Measurements from ENCODE around the gene ZNF610.
A peak's percentile ranks its signal among the peaks of the same experiment; 100 is the strongest.
"Not testable (repeated sequence)": the region's sequence is repeated elsewhere in the genome, so short reads cannot be mapped to it uniquely, and the experiment has no call there.

Gene ZNF610

GRCh38 chr19:52336117-52336790, at the start of gene ZNF610:
Gene ZNF610, plus strand, starts transcription at chr19:52336243. Its CDS starts 12,930 bp downstream, at chr19:52349173.
- DNase-seq = peak; percentile 77 to 84

DNA sequence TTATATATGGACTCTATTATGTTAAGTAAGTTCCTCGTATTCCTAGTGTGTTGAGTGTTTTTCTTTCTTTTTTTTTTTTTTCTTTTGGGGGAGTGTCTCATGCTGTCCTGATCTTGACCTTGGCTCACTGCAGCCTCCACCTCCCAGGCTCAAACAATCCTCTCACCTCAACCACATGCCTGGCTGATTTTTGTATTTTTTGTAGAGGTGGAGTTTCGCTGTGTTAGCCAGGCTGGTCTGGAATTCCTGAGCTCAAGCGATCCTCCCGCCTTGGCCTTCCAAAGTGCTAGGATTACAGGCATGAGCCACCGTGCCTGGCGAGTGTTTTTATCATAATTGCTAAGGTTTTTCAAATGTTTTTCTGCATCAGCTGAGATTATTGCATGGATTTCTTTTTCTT, 49.8 kb upstream of the ZNF610 start:
- DNase-seq = no peak

- no peak for DNase-seq
Measured at GRCh38 chr19:52291781-52292180, 44.3 kb upstream of the ZNF610 start.

- not testable (repeated sequence) for DNase-seq
Measured at GRCh38 chr19:52292946-52293345, 43.1 kb upstream of the ZNF610 start.

DNA sequence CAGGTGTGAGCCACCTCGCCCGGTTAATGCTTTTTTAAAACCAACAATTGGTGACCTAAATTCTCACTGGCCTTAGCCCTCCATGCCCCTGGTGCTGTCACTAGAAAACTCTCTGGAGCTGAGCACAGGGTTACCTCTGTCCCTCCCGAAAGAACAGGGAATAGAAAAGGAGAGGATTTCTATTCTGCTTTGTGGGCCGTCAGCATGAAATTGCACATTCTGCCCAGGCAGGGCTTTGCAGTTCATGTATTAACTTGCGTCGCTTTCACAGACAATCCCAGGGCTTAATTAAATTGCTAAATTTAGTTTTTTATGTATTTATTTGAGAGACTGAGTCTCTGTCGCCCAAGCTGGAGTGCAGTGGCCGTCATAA, 39.7 kb upstream of the ZNF610 start:
- DNase-seq = no peak

- peak; percentile 25 to 74 for DNase-seq
Measured at GRCh38 chr19:52296773-52297600, 39.1 kb upstream of the ZNF610 start, which contains the start of gene ZNF480. Gene ZNF480, plus strand, starts transcription at chr19:52297169. Its CDS starts 3,244 bp downstream, at chr19:52300413.

- DNase-seq = no peak
Measured at GRCh38 chr19:52297601-52298364, 38.3 kb upstream of the ZNF610 start.

DNA sequence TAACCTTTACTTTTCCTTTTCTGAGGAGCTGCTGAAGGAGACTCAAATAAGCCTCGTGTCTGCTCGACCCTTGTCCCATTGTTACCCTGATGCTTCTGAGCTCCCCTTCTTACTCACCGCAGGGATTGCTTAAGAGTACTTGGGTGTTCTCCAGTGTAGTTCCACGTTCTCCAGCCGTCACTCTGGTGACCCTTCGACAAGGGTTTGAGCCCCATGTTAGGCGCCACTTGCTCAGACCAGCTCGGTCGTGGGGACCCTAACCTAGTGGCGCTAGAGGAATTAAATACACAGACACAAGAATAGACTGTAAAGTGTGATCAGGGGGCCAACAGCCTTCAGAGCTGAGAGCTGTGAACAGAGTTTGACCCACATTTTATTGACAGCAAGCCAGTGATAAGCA, 28.8 kb upstream of the ZNF610 start:
- DNase-seq = no peak

- DNase-seq = no peak
Measured at GRCh38 chr19:52322429-52322828, 13.6 kb upstream of the ZNF610 start.

GRCh38 chr19:52331757-52332156, 4.3 kb upstream of the ZNF610 start:
- DNase-seq = no peak

DNA sequence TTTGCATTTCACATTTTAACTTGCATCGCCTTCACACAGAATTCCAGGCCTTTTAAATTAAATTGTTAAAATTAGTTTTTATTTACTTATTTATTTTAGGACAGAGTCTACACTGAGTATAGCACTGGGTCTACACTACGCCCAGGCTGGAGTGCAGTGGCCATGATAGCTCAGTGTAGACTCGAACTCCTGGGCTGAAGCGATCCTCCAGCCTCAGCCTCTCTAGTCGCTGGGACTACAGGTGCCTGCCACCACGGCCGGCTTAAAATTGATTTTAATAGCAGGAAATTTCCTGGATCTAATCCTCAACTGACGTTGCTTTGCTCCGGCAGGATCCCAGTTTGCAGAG, 301 bp upstream of the ZNF610 start:
- no peak for DNase-seq

DNA sequence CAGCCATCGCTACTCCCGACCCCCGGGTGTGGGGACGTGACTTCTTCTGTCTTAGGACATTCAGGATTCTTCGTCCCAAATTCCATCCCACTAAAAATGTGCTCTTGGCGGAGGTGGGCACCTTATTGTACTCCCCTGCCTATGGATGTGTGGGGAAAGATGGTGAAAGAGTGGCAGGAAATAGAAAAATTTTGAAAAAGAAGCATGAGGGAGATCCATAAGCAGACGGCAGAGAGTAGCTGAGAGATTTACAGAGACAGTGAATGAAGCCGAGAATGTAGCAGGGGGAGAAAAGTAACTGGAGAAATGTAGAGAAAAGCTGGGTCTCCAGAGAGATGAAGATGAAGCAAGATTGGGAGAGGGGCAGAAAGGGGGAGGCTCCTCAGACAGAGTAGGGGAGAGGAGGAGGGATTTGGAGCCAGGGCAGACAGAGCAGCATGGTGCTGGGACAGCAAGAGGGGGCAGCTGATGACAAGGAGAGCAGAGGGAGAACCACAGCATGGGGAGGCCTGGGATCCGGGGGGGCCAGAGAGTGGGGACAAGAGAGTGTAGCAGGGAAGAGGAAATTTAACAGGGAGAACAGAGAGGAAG, 843 bp downstream of the ZNF610 start:
- no peak for DNase-seq

DNA sequence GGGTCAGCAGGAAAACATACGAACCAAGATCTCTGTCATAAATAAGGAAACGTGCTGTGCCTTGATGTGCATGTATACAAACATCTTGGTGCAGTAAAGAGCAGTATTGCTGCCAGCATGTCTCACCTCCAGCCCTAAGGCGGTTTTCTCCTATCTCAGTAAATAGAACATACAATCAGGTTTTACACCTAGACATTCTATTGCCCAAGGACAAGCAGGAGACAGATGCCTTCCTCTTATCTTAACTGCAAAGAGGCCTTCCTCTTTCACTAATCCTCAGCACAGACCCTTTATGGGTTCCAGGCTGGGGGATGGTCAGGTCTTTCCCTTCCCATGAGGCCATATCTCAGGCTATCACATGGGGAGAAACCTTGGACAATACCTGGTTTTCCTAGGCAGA, 3.0 kb downstream of the ZNF610 start:
- not testable (repeated sequence) for DNase-seq

DNA sequence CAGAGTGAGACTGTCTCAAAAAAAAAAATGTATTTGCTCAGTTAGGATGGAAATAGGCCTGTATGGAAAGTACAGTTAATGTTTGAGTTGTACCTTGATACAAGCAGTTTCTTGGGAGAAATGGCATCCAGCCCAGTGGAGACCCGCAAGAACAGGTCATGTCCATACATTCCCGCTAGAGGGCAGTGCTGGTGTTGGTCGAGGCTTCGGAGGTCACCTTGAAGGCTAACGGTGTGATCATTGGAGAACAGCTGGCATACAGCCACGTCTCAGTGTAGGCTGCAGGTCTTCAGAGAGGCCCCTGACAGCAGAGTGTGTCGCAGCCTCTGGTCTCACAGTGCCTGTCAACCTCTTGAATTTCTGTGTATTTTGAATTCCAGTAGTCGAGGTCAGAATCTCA, 7.5 kb downstream of the ZNF610 start:
- DNase-seq = peak in 1 of 2 experiments; percentile 63

GRCh38 chr19:52345162-52345561, 9.1 kb downstream of the ZNF610 start:
- DNase-seq = no peak

- DNase-seq = no peak
Measured at GRCh38 chr19:52351512-52351911, 15.5 kb downstream of the ZNF610 start.

GRCh38 chr19:52366414-52366824, 30.4 kb downstream of the ZNF610 start:
- DNase-seq = no peak

DNA sequence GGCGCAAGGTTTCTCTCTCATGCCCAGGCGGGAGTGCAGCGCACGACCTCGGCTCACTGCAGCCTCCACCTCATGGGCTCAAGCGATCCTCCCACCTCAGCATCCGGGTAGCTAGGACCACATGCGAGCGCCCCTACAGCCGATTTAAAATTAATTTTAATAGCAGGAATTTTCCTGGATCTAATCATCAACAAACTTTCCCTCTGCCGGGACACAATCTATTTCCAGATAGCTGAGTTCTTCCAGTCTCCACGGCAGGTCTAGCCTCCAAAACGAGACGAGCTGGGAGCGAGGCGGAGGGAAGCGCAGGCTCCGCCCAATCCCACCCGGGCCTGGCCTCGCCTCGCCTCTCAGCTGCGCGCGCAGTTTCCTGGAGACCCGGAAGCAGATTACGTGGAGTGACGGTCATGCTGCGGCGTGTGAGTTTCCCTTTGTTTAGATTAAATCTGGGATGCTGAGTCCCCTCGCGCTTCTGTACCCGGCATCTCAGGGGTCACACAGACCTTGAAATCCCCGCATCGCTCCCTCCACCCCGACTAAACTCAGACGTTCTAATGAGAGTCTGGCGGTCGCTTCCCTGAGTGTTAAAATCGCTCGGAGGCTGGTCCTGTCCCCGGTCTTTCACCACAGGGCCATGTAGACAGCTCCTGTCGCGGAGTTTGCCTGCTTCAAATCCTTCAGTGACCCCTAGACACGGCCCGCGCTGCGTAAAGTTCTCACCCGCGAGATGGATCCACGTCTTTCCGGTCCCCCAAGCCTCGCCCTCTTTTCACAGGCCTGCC, 33.7 kb downstream of the ZNF610 start, which contains the start of gene ZNF880:
Gene ZNF880 (plus strand): TSS at position 365 of the 782 bp plus-strand sequence. CDS start 43 bp downstream, at position 408.
- peak; percentile 67 to 72 for DNase-seq

DNA sequence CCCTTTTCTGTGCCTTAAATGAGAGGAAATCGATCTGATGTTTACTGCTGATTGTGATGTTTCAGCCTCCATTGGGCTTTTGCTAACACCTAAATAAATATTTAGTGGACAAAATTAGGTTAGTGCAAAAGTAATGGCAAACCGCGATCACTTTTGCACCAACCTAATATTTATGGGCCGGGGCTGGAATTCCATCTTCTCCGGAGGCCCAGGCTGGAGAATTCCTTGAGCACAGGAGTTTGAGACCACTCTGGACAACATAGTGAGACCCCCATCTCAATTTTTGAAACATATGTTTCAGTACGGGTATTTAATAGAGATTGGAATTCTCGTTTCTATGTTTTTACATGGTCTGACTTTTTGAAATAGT, 34.3 kb downstream of the ZNF610 start:
- DNase-seq = no peak

DNA sequence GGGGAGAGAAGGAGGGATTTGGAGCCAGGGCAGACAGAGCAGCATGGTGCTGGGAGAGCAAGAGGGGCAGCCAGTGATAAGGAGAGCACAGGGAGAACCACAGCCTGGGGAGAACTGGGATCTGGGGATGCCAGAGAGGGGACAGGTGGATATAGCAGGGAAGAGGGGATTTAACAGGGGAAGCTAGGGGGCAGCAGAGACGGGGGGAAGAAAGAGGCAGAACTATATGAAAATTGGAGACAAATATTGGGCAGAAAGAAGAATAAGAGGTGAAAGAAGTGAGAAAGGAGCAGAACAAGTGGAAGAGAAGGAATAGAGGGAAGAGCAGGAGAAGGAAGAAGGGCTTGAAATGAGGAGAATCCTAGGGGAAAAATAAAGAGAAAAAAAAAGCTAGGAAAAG, 55.1 kb downstream of the ZNF610 start:
- DNase-seq = no peak

- DNase-seq = peak; percentile 49 to 76
Measured at GRCh38 chr19:52397310-52398080, 61.5 kb downstream of the ZNF610 start, which contains the start of gene ZNF528. Gene ZNF528, plus strand, starts transcription at chr19:52397849. Its CDS starts 4,165 bp downstream, at chr19:52402014.
